Upper lobe of left lung (tissue), 4 donors: Measurements from ENCODE around the gene ANKRD11.

Source experiments
- CTCF ChIP-seq, 6 experiments: fragments of 450-650 bp in 4 of 6; fragments of 200-600 bp in 2 of 6; sonication (generic) in 2 of 6; IDR thresholded peaks; one replicate each; pipeline ENCODE4 v1.5.1; 2016 to 2019; ENCODE audit warnings: antibody characterized with exemption in 6 of 6
- EP300 ChIP-seq, 4 donors: sonication (generic); formaldehyde crosslinking; IDR thresholded peaks; one replicate each; pipeline ENCODE4 v1.5.1; 2017; ENCODE audit warnings: antibody characterized with exemption in 4 of 4, control low read depth in 2 of 4
- POLR2A ChIP-seq, 4 donors: fragments of 450-650 bp; IDR thresholded peaks; one replicate each; pipeline ENCODE4 v1.5.1; 2016 to 2017; ENCODE audit warnings: antibody characterized with exemption in 4 of 4, mild to moderate bottlenecking in 2 of 4
- POLR2AphosphoS5 ChIP-seq, 2 donors: sonication (generic); formaldehyde crosslinking; IDR thresholded peaks; one replicate each; pipeline ENCODE4 v1.5.1; 2017; ENCODE audit warnings: antibody characterized with exemption in 2 of 2

- TF ChIP-seq CTCF (IDR thresholded peaks at IDR 0.05) (no peak), POLR2AphosphoS5 (IDR thresholded peaks at IDR 0.05) (no peak), POLR2A (IDR thresholded peaks at IDR 0.05) (no peak), EP300 (IDR thresholded peaks at IDR 0.05) (no peak)
Measured at GRCh38 chr16:89436366-89436765, 54.0 kb downstream of the ANKRD11 start.
